Measurements from ENCODE around the gene TIMM50.

- TF ChIP-seq MAX (IDR thresholded peaks at IDR 0.05; ENCODE audit: low read depth, low read length), result no peak
- TF ChIP-seq CTCF (IDR thresholded peaks at IDR 0.05; ENCODE audit: low read depth, low read length), result no peak
- no peak for TF ChIP-seq POLR2A (IDR thresholded peaks at IDR 0.05; ENCODE audit: extremely low read depth, insufficient read length)
- TF ChIP-seq MYC (IDR thresholded peaks at IDR 0.05; ENCODE audit: low read depth, low read length), result no peak
Observed at GRCh38 chr19:39449116-39449797, 31.4 kb upstream of the TIMM50 start.
